K562 (cell line): ENCODE measurements around the gene RHOU. TPM values are rescaled to one million over a fixed set of nuclear protein-coding genes. Genes with fewer than 3 reads are reported as not detected.

Experiments used
- ATAC-seq: fragments of 200-7000 bp; cut with Tn5 transposase; 3 replicates; pipeline ENCODE4 v1.9.1; 2020; ENCODE audit warnings: moderate library complexity
- BruUV-seq: library from RNA; stranded (reverse); fragments of 400-500 nt; replicated peaks from 2 replicates; lab custom pipeline; 2021; lab: Mats Ljungman, UMichigan
- CTCF ChIA-PET: fragments of 300-600 bp; formaldehyde crosslinking; extraction: SDS; loops from one replicate; lab custom pipeline; 2021; ENCODE audit warnings: low intra/inter-chr PET ratio; lab: Yijun Ruan, JAX
- POLR2A ChIA-PET: fragments of 300-600, 350-650 bp; sonication (Branson Sonifier 250); formaldehyde crosslinking; extraction: SDS; loops from one replicate; lab custom pipeline; 2021; ENCODE audit warnings: antibody characterized with exemption, inconsistent platforms; lab: Yijun Ruan, JAX
- DNase-seq, 4 experiments: peaks; one replicate each; pipeline versions ENCODE4 v3.0.0 to v3.0.0-alpha.2; 2011 to 2018; ENCODE audit warnings: low spot score in 3 of 4, mixed read lengths in 3 of 4; ENCODE audit errors: extremely low read depth in 1 of 4
- FAIRE-seq: peaks from 2 replicates; lab custom pipeline; 2011; peaks lifted over from hg19 to GRCh38; lab: Jason Lieb, UNC
- H2AFZ ChIP-seq: 2 replicates; pipeline ENCODE4 v1.6.0; 2011; ENCODE audit warnings: low read depth, low read length, control low read depth, inconsistent platforms
- H3K27ac ChIP-seq: fragments of 200-600 bp; 3 replicates; pipeline ENCODE4 v1.8.0; 2011; ENCODE audit warnings: low read depth, mild to moderate bottlenecking, control low read depth, inconsistent platforms, low read length, moderate library complexity, mixed read lengths; ENCODE audit errors: extremely low read depth
- H3K27me3 ChIP-seq, 2 experiments: fragments of 300-600 bp in 1 of 2; 2 replicates in 1 of 2; 3 replicates in 1 of 2; pipeline versions ENCODE4 v1.6.0 to v1.8.0; 2011; ENCODE audit warnings: inconsistent platforms in 2 of 2, low read length in 2 of 2, mild to moderate bottlenecking in 1 of 2, mixed read lengths in 1 of 2, moderate library complexity in 1 of 2; ENCODE audit not compliant: control insufficient read depth in 2 of 2, insufficient read depth in 2 of 2
- H3K36me3 ChIP-seq: fragments of 300-600 bp; 3 replicates; pipeline ENCODE4 v1.8.0; 2011; ENCODE audit warnings: mild to moderate bottlenecking, low read length, inconsistent platforms; ENCODE audit not compliant: control insufficient read depth, insufficient read depth
- H3K4me1 ChIP-seq, 2 experiments: fragments of 200-600 bp in 1 of 2; replicated peaks in 1 of 2; 2 replicates in 1 of 2; 3 replicates in 1 of 2; pipeline versions ENCODE4 v1.5.1 to v1.8.0; 2011; ENCODE audit warnings: inconsistent platforms in 2 of 2, low read length in 2 of 2, mild to moderate bottlenecking in 1 of 2, mixed read lengths in 1 of 2, moderate library complexity in 1 of 2; ENCODE audit not compliant: control insufficient read depth in 2 of 2, insufficient read depth in 2 of 2
- H3K4me2 ChIP-seq: 2 replicates; pipeline ENCODE4 v1.6.1; 2011; ENCODE audit warnings: low read length, control low read depth, inconsistent platforms, mixed read lengths; ENCODE audit not compliant: insufficient read depth
- H3K4me3 ChIP-seq: fragments of 200-600 bp; sonication (generic), shearing (Covaris generic); 2 replicates; pipeline ENCODE4 v1.5.1; 2016; ENCODE audit warnings: control low read depth, inconsistent platforms
- H3K79me2 ChIP-seq: fragments of 200-600 bp; 3 replicates; pipeline ENCODE4 v1.8.0; 2011; ENCODE audit warnings: low read length, inconsistent platforms; ENCODE audit not compliant: control insufficient read depth, insufficient read depth
- H3K9ac ChIP-seq, 2 experiments: 2 replicates each; pipeline versions ENCODE4 v1.6.0 to v1.6.1; 2011; ENCODE audit warnings: low read depth in 2 of 2, low read length in 2 of 2, control low read depth in 1 of 2, inconsistent platforms in 1 of 2, mild to moderate bottlenecking in 1 of 2, mixed read lengths in 1 of 2; ENCODE audit not compliant: insufficient read depth in 1 of 2
- H3K9me1 ChIP-seq: one replicate; pipeline ENCODE4 v1.6.0; 2011; ENCODE audit warnings: inconsistent platforms, mild to moderate bottlenecking, low read length, moderate library complexity; ENCODE audit not compliant: control insufficient read depth, insufficient read depth
- H3K9me3 ChIP-seq: replicated peaks from 2 replicates; pipeline ENCODE4 v1.5.1; 2011; ENCODE audit warnings: low read depth, low read length, inconsistent platforms; ENCODE audit not compliant: control insufficient read depth, insufficient read depth
- H4K20me1 ChIP-seq: replicated peaks from 2 replicates; pipeline ENCODE4 v1.6.1; 2011; ENCODE audit warnings: low read length, inconsistent platforms, mixed read lengths; ENCODE audit not compliant: control insufficient read depth, insufficient read depth
- BDP1 ChIP-seq: IDR thresholded peaks from 3 replicates; pipeline ENCODE4 v1.6.1; 2011; ENCODE audit not compliant: insufficient read length, insufficient read depth
- BRD4 ChIP-seq: fragments of 200-600 bp; sonication (generic); IDR thresholded peaks from 2 replicates; pipeline ENCODE4 v1.6.1; 2017; ENCODE audit warnings: inconsistent platforms
- CREM ChIP-seq: IDR thresholded peaks from 2 replicates; pipeline ENCODE4 v1.6.1; 2014; ENCODE audit warnings: antibody characterized with exemption, low read depth
- MYNN ChIP-seq, 2 experiments: sonication (generic); formaldehyde crosslinking in 1 of 2; IDR thresholded peaks; 2 replicates each; pipeline versions ENCODE4 v1.5.0 to v1.6.1; 2016 to 2020; ENCODE audit warnings: antibody characterized with exemption in 1 of 2, missing genetic modification reagents in 1 of 2
- NFIC ChIP-seq: fragments of 450-650 bp; IDR thresholded peaks from 2 replicates; pipeline ENCODE4 v1.6.1; 2017; ENCODE audit warnings: mild to moderate bottlenecking, inconsistent platforms
- PRMT5 ChIP-seq: sonication (generic); formaldehyde crosslinking; IDR thresholded peaks from 2 replicates; pipeline ENCODE4 v1.5.0; 2020; ENCODE audit warnings: missing genetic modification reagents
- ZC3H8 ChIP-seq: fragments of 450-650 bp; IDR thresholded peaks from 2 replicates; pipeline ENCODE4 v1.6.1; 2017
- ZNF143 ChIP-seq: sonication (generic); formaldehyde crosslinking; IDR thresholded peaks from 2 replicates; pipeline ENCODE4 v1.9.0; 2022; ENCODE audit warnings: mild to moderate bottlenecking, missing genetic modification reagents
- ZNF780A ChIP-seq: fragments of 250-450 bp; sonication (Bioruptor Pico); IDR thresholded peaks from 2 replicates; pipeline ENCODE4 v1.5.0; 2021; ENCODE audit warnings: mild to moderate bottlenecking
- WGBS: fragments of 100-300 bp; shearing (Covaris generic); methylation state at CpG from one replicate; pipeline ENCODE4 v1.1.6; 2016; ENCODE audit warnings: low coverage, mixed read lengths; ENCODE audit not compliant: insufficient coverage; ENCODE audit errors: missing lambda C conversion rate; 5-methylcytosine and 5-hydroxymethylcytosine counted together
- in situ Hi-C: fragments of 300-500 bp; cut with MboI; formaldehyde crosslinking; loops from 4 replicates; pipeline ENCODE4 v1.15.0; 2018; ENCODE audit warnings: inconsistent platforms, mixed read lengths
- intact Hi-C: fragments of 100-400 bp; cut with micrococcal nuclease; formaldehyde crosslinking; loops from 2 replicates; pipeline ENCODE4 v1.14.2; 2022
- polyA plus RNA-seq, 8 experiments: library from polyadenylated mRNA; depleted of rRNA in 4 of 8; stranded (reverse) in 5 of 8; unstranded in 3 of 8; fragments of >200 nt; fragmentation: Nextera tagmentation in 2 of 8; fragmentation: Illumina TruSeq in 1 of 8; extraction: Ambion mirVana in 2 of 8; extraction: Trizol in 1 of 8; gene quantifications; 2 replicates each; pipeline versions ENCODE4 v1.2.1 to v1.2.3, GENCODE V29; 2011 to 2014; ENCODE audit warnings: inconsistent platforms in 1 of 8, missing spikeins in 1 of 8
- total RNA-seq, 7 experiments: library from RNA; depleted of rRNA in 6 of 7; stranded (reverse); fragments of >200 nt in 6 of 7; fragmentation: Illumina TruSeq in 2 of 7; extraction: Trizol in 2 of 7; gene quantifications; 2 replicates each; pipeline versions ENCODE4 v1.2.1 to v1.2.3, GENCODE V29; 2011 to 2021; ENCODE audit warnings: low replicate concordance in 1 of 7
- TF ChIP-seq, protein P1 (sequence below): fragments of 250-450 bp; sonication (Bioruptor Pico); IDR thresholded peaks from 2 replicates; pipeline ENCODE4 v1.4.0; 2020; ENCODE audit warnings: borderline replicate concordance

The RHOU gene
- total and polyA plus RNA-seq, 9 of the 15 experiments (the other 6 are each of a cell fraction or from before 2014, with no cell fraction given) = 0.07 TPM; not detected in 8

DNA sequence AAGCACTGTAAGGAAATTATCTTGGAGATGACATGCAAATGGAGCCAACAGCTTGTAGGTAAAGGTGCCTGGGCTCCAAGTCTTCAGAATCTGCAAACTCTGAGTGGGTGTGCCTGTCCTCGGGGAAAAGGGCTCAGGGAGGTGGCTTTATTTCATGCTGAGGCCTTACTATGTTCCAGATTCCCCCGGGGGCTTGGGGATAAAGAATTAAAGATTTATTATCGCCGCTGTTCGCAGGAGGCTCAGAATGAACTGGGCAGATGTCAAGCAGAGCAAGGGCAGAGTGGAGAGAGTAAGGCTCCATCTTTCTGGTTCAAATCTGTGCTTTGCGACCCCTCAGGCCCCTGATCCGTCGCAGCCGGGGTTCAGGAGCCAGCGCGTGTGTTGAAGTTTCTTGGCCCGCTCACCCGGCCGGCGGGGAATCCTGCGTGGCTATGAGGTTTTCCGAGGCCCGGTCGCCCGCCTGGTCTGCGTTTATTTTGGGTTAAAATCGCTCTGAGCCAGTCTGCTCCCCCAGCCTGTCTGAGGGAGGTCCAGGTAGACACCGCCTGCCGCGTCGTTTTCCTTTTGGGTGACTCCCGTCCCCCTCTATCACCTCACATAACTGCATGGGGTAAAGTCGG is 19.5 kb downstream of the RHOU start:
- no peak for DNase-seq
- POLR2A ChIA-PET = no interaction called here

More for the DNA sequence above, 19.5 kb downstream of the RHOU start:
- Histone ChIP-seq H3K4me3 (no peak overlapping the region), H3K9me1 (no peaks in the 10 kb centered on the region), H3K27me3 (peaks cover 8 to 20% of the 10 kb centered on the region in 2 experiments), H4K20me1 (no peaks in the 10 kb centered on the region), H3K9ac (no peak overlapping the region), H3K9me3 (no peaks in the 10 kb centered on the region), H2AFZ (no peak overlapping the region), H3K36me3 (no peaks in the 10 kb centered on the region), H3K4me1 (no peaks in the 10 kb centered on the region), H3K4me2 (no peak overlapping the region), H3K79me2 (no peaks in the 10 kb centered on the region), H3K27ac (no peak overlapping the region)
- ATAC-seq (no peak), FAIRE-seq (no peak)
- no peak for TF ChIP-seq MYNN (IDR thresholded peaks at IDR 0.05)
- no peak for TF ChIP-seq MYNN (CRISPR knock-in tag; IDR thresholded peaks at IDR 0.05)
- TF ChIP-seq, protein P1, sequence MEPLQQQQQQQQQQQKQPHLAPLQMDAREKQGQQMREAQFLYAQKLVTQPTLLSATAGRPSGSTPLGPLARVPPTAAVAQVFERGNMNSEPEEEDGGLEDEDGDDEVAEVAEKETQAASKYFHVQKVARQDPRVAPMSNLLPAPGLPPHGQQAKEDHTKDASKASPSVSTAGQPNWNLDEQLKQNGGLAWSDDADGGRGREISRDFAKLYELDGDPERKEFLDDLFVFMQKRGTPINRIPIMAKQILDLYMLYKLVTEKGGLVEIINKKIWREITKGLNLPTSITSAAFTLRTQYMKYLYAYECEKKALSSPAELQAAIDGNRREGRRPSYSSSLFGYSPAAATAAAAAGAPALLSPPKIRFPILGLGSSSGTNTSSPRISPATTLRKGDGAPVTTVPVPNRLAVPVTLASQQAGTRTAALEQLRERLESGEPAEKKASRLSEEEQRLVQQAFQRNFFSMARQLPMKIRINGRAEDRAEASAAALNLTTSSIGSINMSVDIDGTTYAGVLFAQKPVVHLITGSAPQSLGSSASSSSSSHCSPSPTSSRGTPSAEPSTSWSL (CRISPR knock-in tag) = no peak
- no peak for TF ChIP-seq ZC3H8
- no peak for TF ChIP-seq ZNF143 (CRISPR knock-in tag)
- TF ChIP-seq BRD4 = no peak
- no peak for TF ChIP-seq CREM
- no peak for TF ChIP-seq BDP1
- TF ChIP-seq PRMT5 (CRISPR knock-in tag) = no peak
- TF ChIP-seq ZNF780A (CRISPR knock-in tag) = no peak
- no peak for TF ChIP-seq NFIC
- WGBS = 3% methylated on average over 28 of the region's 28 CpGs
- CTCF ChIA-PET = no interaction called here
- in situ Hi-C loops = no loop called here
- no TSS peak for BruUV-seq
- intact Hi-C loops = no loop called here
